Central memory CD8-positive, alpha-beta T cell (primary cell): ENCODE data around the gene ARHGAP26.

Experiments
- ATAC-seq: fragments of 150-1000 bp; cut with Tn5 transposase; replicated peaks from 2 replicates; pipeline ENCODE4 v1.10.0; 2022; ENCODE audit warnings: mild to moderate bottlenecking, moderate FRiP score, moderate number of reproducible peaks; ENCODE audit not compliant: poor library complexity, severe bottlenecking; ENCODE audit errors: extremely low read depth
- DNase-seq, 2 donors: peaks; one replicate each; pipeline ENCODE4 v3.0.0; 2021; ENCODE audit warnings: low spot score in 2 of 2
- H3K27ac Mint-ChIP-seq: one replicate; pipeline ENCODE4 v1.8.0; 2022; ENCODE audit warnings: low read depth, mild to moderate bottlenecking, moderate library complexity, mixed read lengths
- H3K27me3 Mint-ChIP-seq: one replicate; pipeline ENCODE4 v1.8.0; 2022; ENCODE audit warnings: mixed read lengths
- H3K36me3 Mint-ChIP-seq: one replicate; pipeline ENCODE4 v1.8.0; 2022; ENCODE audit warnings: mild to moderate bottlenecking, moderate library complexity, mixed read lengths; ENCODE audit not compliant: insufficient read depth
- H3K4me1 Mint-ChIP-seq: one replicate; pipeline ENCODE4 v1.8.0; 2022; ENCODE audit warnings: mixed read lengths
- H3K4me3 Mint-ChIP-seq: one replicate; pipeline ENCODE4 v1.8.0; 2022; ENCODE audit warnings: mild to moderate bottlenecking, moderate library complexity, mixed read lengths
- H3K9me3 Mint-ChIP-seq: one replicate; pipeline ENCODE4 v1.8.0; 2022; ENCODE audit warnings: mixed read lengths

The ARHGAP26 gene

DNA sequence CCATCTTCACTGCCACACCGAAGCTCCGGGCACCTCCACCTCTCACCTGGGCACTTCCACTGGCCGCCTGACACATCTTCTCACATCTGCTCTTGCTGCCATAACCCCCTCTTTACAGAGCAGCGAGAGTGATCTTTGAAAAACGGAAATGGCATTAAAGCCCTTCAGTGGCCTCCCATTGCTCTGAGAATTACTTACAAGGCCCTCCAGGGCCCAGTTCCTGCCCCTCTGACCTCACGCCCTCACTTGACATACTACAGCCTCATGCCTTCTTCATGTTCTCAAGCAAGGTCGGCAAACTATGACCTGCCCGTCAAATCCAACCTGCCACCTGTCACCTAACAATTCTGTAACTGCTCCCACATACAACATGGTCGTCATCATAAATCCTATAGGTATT, 446.0 kb downstream of the ARHGAP26 start:
- H3K27ac Mint-ChIP-seq: no peak overlapping the region
- H3K4me3 Mint-ChIP-seq: no peak overlapping the region
- ATAC-seq (no peak), DNase-seq (no peak)
- H3K4me1 Mint-ChIP-seq: peaks cover 72% of the 10 kb centered on the region
- no peaks in the 10 kb centered on the region for H3K27me3 Mint-ChIP-seq
- peaks cover 16% of the 10 kb centered on the region for H3K36me3 Mint-ChIP-seq
- H3K9me3 Mint-ChIP-seq: no peaks in the 10 kb centered on the region

- ATAC-seq (no peak), DNase-seq (no peak)
- H3K9me3 Mint-ChIP-seq: no peaks in the 10 kb centered on the region
- H3K4me1 Mint-ChIP-seq: peaks cover 77% of the 10 kb centered on the region
- no peak overlapping the region for H3K4me3 Mint-ChIP-seq
- H3K27me3 Mint-ChIP-seq: no peaks in the 10 kb centered on the region
- H3K27ac Mint-ChIP-seq: peak overlapping the region; percentile 78
- H3K36me3 Mint-ChIP-seq: peaks cover 22% of the 10 kb centered on the region
Measured at GRCh38 chr5:143217065-143217803, 447.1 kb downstream of the ARHGAP26 start.

DNA sequence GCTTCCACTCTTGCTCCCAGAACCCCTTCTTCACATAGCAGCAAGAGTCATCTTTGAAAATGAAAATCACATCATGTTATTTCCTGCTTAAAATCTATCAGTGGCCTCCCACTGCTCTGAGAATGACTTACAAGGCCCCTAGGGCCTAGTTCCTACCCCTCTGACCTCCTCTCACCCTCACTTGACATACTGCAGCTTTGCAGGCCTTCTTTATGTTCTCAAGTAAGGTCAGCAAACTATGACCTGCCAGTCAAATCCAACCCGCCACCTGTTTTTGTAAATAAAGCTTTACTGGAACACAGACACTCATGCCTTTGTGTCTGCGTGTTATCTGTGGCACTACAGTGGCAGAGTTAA, 447.6 kb downstream of the ARHGAP26 start:
- Mint-ChIP-seq H3K27me3 (no peaks in the 10 kb centered on the region), H3K4me1 (peaks cover 78% of the 10 kb centered on the region), H3K4me3 (no peak overlapping the region), H3K36me3 (peaks cover 25% of the 10 kb centered on the region), H3K27ac (peak overlapping the region; percentile 78), H3K9me3 (no peaks in the 10 kb centered on the region)
- ATAC-seq: no peak
- no peak for DNase-seq

DNA sequence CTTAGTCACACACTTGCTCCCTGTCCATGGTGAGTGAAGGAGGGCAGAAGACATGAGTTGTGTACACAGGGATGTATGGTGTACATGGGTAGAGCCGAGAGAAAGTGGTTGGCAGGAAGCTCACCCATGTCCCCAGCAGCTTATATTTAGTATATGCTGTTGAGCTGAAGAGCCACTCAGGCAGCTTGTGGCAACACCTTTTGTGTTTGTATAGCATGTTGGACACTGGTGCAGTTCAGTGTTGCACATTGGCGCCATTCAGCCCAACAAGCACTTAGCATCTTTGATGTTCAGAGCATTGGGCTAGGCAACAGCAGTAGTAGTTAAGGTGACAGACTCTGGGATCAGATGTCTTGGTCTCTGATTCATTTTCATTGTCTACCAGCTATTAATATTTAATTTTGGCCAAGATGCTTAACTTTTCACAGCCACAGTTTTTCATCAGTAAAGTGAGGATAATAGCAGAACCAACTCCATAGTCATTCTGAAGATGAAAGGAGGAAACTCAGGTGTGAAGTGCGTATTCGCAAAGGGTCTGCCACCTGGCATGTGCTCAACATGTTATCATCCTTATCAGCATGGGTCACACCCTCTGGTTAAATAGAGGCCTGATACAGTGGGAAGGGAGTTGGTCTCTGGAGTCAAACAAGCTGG, 448.5 kb downstream of the ARHGAP26 start:
- DNase-seq (no peak), ATAC-seq (no peak)
- Mint-ChIP-seq H3K27me3 (no peaks in the 10 kb centered on the region), H3K4me3 (no peak overlapping the region), H3K36me3 (peaks cover 28% of the 10 kb centered on the region), H3K9me3 (no peaks in the 10 kb centered on the region), H3K27ac (peak overlapping the region; percentile 78), H3K4me1 (peaks cover 79% of the 10 kb centered on the region)

GRCh38 chr5:143219696-143220095, 449.5 kb downstream of the ARHGAP26 start:
- peaks cover 83% of the 10 kb centered on the region for H3K4me1 Mint-ChIP-seq

GRCh38 chr5:143220748-143221251, 450.6 kb downstream of the ARHGAP26 start:
- no peaks in the 10 kb centered on the region for H3K27me3 Mint-ChIP-seq
- ATAC-seq (no peak), DNase-seq (no peak)
- no peaks in the 10 kb centered on the region for H3K9me3 Mint-ChIP-seq
- H3K4me1 Mint-ChIP-seq: peaks cover 85% of the 10 kb centered on the region
- H3K27ac Mint-ChIP-seq: peak overlapping the region; percentile 97
- H3K4me3 Mint-ChIP-seq: peak overlapping the region; percentile 65
- peaks cover 22% of the 10 kb centered on the region for H3K36me3 Mint-ChIP-seq

More at GRCh38 chr5:143219696-143220095, 449.5 kb downstream of the ARHGAP26 start:
- H3K4me3 Mint-ChIP-seq: no peak overlapping the region
- peaks cover 23% of the 10 kb centered on the region for H3K36me3 Mint-ChIP-seq
- peak overlapping the region; percentile 97 for H3K27ac Mint-ChIP-seq
- H3K9me3 Mint-ChIP-seq: no peaks in the 10 kb centered on the region
- DNase-seq (no peak), ATAC-seq (no peak)
- no peaks in the 10 kb centered on the region for H3K27me3 Mint-ChIP-seq

DNA sequence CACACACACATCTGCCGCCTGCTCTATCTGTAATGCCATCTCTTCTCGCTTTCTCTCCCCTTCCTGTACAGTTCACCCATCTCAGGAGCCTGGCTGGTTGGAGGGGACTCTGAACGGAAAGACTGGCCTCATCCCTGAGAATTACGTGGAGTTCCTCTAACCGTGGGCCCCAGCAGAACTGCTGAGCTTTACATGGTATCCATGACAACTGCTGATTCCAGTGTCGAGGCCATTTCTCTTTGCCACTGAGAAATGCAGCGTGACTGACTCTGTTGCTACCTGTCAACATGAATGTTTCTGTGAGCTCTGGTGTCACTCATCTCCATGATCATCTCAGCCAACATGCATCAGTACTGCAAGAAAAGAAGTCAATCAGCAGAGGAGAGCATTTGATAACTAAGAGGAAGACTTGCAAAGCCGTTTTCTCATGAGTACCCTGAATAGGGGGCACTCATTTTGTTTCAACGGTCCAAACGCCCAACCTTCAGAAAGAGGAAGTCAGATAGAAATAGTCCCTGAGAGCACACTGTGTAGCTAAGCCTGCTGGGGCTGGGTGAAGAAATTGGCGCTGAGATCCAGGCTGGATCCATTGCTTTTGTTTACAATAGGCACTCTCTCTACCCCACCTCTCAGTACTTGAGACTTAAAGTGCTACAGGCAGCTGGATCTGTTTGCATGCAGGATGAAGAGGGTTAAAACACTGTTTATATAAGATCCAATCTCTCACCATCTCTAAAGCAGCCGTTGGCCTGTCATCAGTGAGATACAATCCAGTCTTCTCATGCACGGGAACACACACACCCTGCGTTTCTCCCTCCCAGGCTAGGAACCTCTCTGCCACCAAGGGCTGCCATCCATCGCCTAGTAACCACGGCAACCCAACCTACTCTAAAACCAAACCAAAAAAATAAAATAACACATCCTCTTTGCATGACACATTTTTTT, 452.4 kb downstream of the ARHGAP26 start:
- peak overlapping the region; percentile 97 for H3K27ac Mint-ChIP-seq
- peaks cover 70% of the 10 kb centered on the region for H3K4me1 Mint-ChIP-seq
- peak overlapping the region; percentile 65 for H3K4me3 Mint-ChIP-seq
- H3K27me3 Mint-ChIP-seq: no peaks in the 10 kb centered on the region
- H3K9me3 Mint-ChIP-seq: no peaks in the 10 kb centered on the region
- peaks cover 22% of the 10 kb centered on the region for H3K36me3 Mint-ChIP-seq
- DNase-seq (peak; percentile 33 to 70), ATAC-seq (peak; percentile 87)

GRCh38 chr5:143224672-143225071, 454.5 kb downstream of the ARHGAP26 start:
- DNase-seq: no peak
- H3K36me3 Mint-ChIP-seq: peaks cover 19% of the 10 kb centered on the region
- no peaks in the 10 kb centered on the region for H3K9me3 Mint-ChIP-seq
- peaks cover 61% of the 10 kb centered on the region for H3K4me1 Mint-ChIP-seq
- no peak for ATAC-seq
- H3K27me3 Mint-ChIP-seq: no peaks in the 10 kb centered on the region
- no peak overlapping the region for H3K4me3 Mint-ChIP-seq
- H3K27ac Mint-ChIP-seq: peak overlapping the region; percentile 97

DNA sequence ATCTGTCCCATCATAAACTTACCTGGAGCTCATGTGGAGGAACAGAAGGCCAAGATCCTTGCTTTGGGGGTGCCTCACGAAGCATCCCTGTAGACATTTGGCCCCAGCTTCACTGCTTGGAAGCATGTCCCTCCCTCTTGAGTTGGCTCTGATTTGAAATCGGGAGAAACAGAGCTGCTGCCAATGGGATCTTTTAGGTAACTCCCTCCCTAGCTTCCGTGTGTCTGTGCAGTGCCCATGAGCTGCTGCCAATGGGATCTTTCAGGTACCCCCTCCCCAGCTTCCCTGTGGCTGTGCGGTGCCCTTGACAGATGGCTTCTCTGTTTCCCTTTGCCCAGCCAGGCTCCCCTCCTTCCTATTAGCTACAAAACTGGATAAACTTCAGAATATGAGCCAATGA, 455.3 kb downstream of the ARHGAP26 start:
- H3K4me1 Mint-ChIP-seq: peaks cover 64% of the 10 kb centered on the region
- H3K27ac Mint-ChIP-seq: no peak overlapping the region
- no peak overlapping the region for H3K4me3 Mint-ChIP-seq
- DNase-seq (no peak), ATAC-seq (no peak)
- H3K27me3 Mint-ChIP-seq: no peaks in the 10 kb centered on the region
- peaks cover 23% of the 10 kb centered on the region for H3K36me3 Mint-ChIP-seq
- H3K9me3 Mint-ChIP-seq: no peaks in the 10 kb centered on the region

- Mint-ChIP-seq H3K27ac (no peak overlapping the region), H3K4me1 (peaks cover 64% of the 10 kb centered on the region), H3K4me3 (no peak overlapping the region), H3K27me3 (no peaks in the 10 kb centered on the region), H3K36me3 (peaks cover 24% of the 10 kb centered on the region), H3K9me3 (no peaks in the 10 kb centered on the region)
- DNase-seq (no peak), ATAC-seq (no peak)
Measured at GRCh38 chr5:143226361-143226760, 456.2 kb downstream of the ARHGAP26 start.

DNA sequence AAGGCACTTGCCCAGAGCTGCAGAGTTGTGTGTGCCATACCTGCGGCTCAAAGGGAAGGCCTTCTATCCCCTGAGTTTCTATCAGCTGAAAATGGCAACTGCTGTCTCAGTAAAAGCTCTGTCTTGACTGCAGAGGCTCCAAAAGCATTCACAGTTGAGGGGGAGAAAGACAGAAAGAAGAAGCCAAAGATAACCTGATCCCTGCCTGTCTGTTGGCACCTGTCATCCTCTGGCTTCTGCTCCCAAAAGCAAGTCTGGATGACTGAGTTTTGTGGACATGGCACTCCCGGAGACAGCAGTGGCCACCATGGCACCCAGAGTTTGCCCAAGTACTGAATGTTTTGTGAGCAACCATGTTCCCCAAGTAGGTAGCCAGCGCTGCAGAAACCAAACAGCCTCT, 456.7 kb downstream of the ARHGAP26 start:
- ATAC-seq (no peak), DNase-seq (no peak)
- Mint-ChIP-seq H3K27me3 (no peaks in the 10 kb centered on the region), H3K4me3 (no peak overlapping the region), H3K4me1 (peaks cover 59% of the 10 kb centered on the region), H3K9me3 (no peaks in the 10 kb centered on the region), H3K36me3 (peaks cover 22% of the 10 kb centered on the region), H3K27ac (no peak overlapping the region)

DNA sequence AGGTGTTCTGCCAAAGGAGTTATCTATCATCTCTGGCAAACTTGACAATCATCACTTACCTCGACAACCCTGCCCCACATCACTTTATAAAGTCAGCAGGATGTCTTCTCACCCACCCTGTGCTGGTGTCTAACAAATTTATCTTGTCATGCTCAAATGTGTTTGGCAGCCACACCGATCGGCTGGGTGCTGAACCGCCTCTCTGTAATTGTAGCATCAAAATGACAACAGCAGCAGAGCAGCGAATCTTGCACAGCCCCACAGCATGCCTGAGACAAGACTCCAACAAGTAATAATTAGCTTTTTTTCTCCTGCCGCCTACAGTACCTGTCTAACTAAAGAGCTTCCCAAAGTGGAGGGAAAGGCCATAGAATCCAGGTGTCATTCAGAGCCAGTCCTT, 457.1 kb downstream of the ARHGAP26 start:
- no peaks in the 10 kb centered on the region for H3K27me3 Mint-ChIP-seq
- H3K27ac Mint-ChIP-seq: peak overlapping the region; percentile 44
- no peak for ATAC-seq
- no peak for DNase-seq
- peaks cover 54% of the 10 kb centered on the region for H3K4me1 Mint-ChIP-seq
- peaks cover 18% of the 10 kb centered on the region for H3K36me3 Mint-ChIP-seq
- H3K4me3 Mint-ChIP-seq: no peak overlapping the region
- no peaks in the 10 kb centered on the region for H3K9me3 Mint-ChIP-seq
